ENCODE data around the gene CSMD2.

The CSMD2 gene

DNA sequence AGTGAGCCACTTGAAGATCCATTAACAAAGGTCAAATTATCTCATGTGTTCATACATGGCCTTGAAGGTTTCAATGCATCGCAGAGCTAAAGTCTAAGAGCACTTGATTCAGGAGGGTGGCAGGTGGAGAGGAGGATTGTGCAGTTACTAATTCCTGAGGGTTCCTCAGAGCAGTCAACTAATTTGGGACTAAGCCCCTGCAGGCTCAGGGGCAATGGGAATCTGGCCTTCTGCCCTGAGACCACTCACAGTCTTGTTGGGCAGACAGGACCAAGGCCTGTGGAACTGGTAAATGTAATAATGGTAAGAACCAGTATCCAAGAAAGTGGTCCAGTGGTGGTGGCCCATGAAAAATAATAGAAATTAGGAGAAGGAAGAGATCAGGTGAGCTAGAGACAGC is 428.5 kb downstream of the CSMD2 start:
- no peak for DNase-seq

DNA sequence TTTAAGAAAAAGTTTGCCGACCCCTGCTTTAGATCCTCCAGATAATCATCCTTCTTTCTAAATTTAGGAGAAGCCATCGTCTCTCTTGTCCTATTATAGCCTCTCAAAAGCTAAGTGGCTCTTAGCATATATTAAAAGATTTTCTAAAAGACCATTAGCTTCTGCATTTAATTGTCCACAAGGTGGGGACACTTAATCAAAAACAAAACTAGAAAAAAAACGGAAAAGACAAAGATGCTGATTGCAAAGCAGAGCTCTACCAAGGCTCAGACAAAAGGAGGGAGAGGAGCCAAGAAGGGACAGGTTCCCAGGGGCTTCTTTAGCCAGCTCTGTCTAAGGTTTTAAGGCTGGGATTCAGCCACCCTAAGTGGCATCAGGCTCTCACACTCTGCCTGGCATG is 429.4 kb downstream of the CSMD2 start:
- no peak for DNase-seq

DNA sequence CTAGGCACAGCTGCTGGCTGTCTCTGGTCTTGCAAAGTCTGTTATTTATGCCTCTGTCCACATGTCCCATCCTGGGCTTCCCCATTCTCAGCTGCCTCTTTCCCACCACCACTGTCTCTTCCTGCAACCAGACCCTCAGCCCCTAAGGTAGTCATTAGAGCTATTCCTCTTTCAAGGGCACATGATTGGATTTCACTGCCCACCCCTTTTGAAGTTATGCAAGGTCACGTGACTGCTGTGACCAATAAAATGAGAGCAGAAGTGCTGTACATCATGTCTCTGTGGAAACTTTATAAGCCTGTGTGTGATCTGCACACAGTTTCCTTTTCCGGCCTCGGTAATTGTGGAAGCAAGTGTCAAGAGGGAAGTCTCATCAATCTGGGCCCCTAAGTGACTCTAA is 437.7 kb downstream of the CSMD2 start:
- no peak for DNase-seq

DNA sequence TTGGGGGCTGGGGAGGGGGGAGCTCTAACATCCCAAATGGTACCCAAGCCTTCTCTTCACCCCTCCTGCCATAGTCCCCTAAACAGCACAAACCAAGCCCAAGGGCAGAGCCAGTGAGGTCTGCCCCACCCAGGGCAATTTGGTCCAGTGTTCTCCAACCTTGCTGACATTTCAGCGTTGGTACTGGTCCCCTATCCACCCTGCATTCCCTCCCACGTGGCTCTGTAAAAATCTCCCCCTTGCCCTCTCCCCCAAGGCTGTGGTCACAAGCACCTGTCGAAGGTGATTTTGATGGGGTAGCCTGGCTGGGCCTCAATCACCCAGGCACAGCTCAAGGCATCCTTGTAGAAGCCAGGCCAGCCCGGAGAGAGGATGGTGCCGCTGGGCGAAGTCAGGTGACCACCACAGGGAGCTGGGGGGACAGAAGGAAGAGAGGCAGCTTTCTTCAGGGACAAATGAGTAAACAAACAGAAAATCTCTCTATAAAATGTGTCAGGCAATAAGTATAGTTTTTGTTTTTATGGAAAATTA is 438.7 kb downstream of the CSMD2 start:
- DNase-seq, result no peak

DNA sequence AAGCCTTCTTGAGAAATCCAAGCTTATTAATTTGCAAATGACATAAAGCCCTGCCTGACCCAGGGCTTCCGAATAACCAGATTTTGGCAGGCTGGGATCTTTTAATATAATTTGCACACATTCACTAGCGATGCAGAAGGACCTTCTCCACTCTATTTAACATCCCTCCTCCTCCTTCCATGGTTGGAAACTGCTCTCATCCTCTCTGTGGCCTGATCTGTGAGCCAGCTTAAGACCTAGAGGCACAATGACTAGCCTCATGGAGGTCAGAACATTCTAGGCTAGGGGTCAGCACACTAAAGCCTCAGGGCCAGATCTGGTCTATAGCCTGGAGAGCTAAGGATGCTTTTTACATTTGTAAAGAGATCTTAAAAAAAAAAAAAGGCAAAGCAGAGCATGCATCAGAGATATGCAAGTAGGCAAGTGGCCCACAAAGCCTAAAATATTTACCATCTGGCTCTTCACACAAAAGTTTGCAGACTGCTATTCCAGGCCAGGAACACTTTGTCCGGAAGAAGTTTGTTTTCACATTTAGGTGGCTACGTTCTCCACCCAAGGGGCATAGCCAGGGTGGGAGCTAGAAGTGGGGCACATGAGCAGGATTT is 439.4 kb downstream of the CSMD2 start:
- no peak for DNase-seq

DNA sequence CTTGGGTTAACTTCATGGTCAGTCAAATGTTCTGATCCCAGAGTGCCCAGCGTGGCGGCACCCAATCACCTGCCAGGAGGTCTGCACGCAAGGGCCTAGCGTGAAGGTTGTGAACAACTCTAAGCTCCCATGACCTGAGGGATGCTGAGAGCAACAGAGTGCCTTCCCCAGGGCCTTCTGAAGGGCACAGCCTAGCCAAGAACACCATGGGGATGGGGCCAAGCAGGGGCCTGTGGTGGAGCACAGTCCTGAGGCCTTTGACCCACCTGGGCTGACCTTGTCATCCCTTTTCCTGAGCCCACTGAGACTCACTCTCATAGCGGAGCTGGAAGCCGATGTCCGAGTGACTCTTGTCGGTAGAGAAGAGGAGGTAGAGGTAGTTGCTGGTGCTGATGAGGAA is 440.0 kb downstream of the CSMD2 start:
- no peak for DNase-seq

DNA sequence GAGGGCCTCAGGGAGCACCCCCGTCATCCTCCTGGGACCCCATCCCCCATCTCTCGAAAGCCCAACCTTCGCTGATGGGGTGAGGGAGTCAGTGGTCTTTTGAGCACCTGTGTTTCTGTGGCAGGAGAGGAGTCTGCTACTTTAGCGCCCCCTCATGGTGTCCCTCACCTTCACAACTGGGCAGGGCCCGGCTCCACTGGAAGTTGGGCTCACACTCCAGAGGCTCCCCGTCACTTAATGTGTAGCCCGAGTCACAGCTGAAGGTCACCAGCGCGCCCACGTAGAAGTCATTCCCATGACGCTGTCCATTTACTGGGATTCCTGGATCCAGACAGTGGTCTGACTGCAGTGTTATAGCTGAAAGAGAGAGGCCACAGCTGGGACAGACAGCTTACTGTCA is 440.7 kb downstream of the CSMD2 start:
- no peak for DNase-seq

DNA sequence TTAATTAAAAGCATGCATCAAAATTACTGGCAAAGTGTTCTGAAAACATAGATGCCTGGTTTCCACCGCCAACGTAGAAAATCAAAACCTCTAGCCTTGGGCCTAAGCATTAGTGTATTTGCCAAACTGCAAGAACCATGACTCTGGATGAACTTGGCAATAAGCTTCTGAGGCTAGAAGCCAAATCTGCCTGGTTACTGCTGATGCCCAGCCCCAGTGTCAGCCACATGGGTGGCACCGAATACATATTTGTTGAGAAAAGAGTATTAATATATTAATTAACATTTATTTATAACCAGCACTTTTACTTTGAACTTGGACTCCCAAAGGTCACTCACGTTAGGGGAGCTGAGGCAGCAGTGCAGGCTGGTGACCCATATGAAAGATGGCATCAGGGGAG is 441.8 kb downstream of the CSMD2 start:
- no peak for DNase-seq

DNA sequence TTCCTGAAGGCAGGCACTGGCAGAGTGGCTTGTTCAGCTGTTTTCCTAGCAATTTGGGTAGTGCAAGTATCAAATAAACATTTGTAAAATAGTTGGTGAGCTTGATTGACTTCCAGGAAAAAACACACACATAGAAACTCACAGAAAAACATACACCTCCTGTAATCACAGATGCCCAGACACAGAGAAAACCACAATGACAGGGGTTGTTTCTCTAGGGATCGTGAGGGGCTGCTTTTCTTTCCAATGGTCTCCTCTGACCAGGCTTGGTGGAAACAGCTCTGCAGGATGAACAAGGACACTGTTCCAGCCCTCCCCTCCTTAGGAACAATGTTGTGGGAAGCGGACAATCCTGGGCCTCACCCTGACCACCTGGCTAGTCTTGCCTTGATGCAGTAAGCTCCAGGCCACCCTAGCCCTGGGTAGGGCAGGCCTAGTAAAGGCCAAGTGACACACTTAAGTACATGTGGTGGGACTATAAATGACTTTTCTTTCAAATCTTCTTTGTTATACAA is 443.7 kb downstream of the CSMD2 start:
- no peak for DNase-seq

DNA sequence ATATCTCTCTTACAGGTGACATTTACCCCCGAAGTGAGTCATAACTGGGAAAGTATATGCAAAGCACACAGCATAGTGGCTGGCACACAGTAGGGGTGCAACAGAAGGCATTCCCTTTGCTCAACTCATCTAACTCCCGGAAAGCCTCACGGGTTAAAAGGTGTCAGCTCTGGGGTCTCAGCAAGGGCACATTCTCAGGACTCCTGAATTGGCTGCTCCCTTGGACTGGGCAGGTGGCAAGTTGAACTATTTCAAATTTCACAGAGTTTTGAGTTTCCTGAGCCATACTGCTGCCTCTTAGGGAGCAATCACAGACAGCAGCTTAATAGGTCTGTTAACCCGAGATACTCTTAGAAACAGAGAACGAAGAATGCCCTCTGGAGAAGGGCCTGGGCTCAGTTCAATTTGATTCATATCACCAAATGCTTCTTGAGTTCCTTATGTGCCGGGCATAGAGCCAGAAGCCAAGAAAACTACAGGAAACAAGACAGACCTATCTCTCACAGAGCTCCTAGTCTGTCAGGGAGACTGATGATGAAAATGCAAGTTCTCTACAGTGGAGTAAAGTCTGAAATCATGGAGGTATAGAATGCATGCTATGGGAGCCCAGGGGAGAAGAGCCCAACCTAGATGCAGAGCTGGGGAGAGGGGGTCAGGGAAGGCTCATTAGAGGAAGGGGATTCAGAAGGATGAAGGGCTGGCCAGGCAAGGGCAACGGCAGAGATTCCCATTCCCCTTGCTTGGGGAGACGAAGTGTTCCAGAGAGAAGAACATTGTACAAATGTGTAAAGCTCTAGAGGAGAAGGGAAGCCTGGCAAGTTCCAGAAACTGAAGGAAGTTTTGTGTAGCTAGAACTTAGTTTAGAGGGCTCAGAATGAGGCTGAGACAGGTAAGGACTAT is 445.0 kb downstream of the CSMD2 start:
- DNase-seq, result no peak

DNA sequence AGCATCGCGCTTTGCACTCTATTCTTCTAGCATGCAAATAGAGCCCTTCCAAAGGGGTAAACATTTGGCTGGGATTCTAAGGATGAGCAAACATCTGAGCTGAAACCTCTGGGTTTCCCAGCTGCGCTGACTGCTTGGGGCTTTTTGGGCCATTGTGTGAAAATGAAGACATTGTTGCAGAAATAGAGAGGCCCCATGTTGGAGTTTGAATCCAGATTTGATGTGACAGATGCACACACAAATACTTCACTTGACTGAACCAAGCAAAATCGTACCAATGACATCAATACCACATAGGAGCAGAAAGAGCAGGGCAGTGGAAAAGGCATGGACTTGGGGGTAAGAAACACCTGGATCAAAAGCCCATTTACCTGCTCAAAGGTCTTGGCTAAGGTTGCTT is 445.7 kb downstream of the CSMD2 start:
- DNase-seq, result no peak

DNA sequence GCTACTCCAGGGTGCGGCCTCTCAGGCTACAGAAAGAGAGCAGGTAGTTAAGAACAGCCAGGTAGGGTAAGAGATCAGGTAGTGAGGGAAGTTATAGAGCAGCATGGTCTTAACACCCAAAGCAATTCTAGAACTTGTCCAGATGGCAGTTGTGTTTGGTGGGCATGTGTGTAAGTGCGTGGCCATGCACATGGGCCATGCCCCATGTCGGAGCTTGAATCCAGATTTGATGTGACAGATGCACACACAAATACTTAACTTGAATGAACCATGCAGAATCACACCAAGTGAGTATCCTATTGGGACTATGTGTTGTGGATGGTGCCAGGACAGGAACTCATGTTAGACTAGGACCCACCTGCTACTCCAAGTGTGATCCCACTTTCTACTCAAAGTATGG is 446.8 kb downstream of the CSMD2 start:
- DNase-seq, result no peak

DNA sequence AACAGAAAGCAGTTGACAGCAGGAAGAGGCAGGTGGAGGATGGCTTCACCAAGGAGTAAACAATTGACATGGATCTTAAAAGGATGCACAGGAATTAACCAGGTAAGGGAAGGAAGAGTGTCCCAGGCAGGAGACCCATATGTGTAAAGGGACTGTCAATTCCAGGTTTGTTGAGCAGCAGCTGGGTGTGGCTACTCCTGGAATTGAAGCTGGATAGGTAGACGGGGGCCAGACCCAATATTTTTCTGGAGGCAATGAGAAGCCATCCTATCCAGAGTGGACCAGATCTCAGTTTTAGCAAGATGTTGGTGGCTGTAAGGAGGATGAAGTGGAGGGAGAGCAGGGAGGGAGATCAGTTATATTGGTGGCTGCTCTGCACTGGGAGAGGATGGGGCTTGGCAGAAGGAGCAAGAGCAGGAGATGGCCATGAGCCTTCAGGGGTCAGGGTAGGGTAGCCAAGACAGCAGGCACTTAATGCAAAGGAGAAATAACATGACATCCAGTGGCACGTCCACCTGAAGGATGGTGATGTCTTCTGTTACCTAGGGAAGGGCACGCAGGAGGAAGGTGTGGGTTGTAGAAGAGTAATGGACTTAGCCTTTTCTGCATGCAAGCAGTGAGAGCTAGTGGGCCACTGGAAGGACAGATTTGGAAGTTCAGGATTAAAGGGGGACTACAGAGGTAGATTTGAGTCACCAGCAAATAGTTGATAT is 447.9 kb downstream of the CSMD2 start:
- no peak for DNase-seq

DNA sequence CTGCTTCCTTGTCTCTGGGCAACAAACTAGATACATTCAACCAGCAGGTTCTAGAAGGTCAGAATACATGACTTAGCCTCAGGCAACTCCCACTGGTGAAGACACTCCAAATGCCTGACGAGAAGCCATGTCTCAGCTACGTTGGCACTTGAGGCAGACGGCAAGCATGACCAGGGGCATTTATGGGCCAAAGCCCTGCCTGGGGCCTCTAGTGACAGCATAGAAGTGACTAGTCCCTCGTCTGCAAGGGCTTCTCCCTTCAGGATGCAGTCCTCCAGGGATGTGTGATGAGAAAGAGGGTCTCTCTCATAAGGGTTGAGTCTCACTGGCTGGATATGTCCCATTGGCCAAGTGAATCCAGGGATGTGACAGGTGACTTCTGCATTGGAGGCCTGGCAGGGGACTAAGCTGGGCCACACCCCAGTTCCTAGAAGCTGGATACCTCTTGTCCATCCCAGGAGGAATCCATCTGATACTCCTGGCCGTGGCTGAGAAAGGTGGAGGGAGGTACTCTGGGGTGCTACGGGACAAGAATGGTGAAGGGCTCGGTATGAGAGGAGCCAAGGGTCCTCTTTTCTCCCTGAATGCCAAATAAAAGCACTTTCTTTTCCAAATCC is 449.7 kb downstream of the CSMD2 start:
- DNase-seq, result no peak

DNA sequence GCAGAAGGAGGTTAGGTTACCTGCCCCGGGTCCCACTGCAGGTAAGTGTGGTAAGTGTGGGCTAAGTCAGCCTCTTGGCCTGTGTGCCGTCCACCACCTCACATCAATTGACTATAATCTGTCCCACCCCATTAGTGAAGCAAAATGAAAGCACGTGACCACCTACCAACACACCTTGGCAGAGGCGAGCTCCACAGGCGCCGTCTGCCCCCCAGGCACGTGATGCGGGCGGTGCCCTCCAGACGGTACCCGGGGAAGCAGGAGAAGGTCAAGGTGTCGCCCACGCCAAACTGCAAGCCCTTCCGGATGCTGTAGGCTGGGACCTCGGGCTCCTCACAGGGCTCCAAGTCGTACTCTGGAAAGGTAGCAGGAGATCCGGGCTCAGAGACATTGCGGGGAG is 450.6 kb downstream of the CSMD2 start:
- no peak for DNase-seq

DNA sequence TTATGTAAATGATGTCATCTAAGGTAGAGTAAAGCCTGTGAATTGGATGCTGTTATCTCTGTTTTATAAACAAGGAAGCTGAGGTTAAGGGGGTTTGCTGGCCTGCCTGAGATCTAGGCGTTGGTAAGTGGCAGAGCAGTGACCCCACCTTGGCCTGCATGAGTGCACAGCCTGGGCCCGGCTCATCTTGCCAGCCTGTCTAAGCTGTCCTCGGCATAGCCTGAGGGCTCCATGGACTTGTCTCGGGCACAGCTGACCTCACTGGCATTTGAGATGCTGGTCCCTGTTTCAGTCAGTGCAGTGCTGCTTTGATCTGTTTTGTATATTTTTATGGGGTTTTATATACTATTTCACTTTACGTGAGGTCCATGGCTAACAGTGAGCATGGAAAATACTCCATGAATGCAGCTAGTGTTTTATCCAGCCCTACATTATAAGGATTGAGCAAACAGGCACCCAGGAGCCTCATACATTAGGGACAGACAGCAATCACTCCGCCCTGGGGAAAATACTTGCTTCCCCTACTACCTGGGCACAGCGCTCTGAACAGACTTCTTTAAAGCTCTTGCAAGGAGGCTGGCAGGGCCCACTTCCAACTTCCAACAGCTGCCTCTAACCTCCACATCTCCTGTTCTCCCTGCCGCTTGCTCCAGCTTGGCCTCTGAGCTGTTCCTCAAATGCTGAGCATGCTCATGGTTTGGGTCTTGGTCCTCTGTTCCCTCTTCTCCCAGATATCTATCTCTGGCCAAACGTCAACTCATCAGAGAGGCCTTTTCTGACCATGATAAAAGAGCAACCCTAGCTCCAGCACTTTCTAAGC is 451.8 kb downstream of the CSMD2 start:
- DNase-seq, result no peak

DNA sequence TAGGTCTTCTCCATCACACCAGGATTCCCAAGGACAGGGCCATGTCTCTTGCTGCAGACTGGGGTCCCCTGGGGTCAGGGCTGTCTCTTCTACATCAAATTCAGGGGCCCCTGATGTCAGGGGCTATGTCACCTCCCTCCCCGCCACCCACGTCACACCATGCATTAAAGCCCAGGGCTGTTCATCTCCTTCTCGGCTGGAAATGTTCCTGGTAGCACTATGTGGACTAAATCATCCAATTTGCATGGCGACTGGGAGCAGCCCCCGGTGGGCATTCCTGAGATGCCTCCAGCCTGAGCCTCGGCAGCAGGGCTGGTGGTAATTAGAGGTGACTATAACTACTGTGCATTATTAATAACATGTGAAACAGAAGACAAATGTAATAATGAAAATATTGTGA is 452.8 kb downstream of the CSMD2 start:
- DNase-seq, result no peak

DNA sequence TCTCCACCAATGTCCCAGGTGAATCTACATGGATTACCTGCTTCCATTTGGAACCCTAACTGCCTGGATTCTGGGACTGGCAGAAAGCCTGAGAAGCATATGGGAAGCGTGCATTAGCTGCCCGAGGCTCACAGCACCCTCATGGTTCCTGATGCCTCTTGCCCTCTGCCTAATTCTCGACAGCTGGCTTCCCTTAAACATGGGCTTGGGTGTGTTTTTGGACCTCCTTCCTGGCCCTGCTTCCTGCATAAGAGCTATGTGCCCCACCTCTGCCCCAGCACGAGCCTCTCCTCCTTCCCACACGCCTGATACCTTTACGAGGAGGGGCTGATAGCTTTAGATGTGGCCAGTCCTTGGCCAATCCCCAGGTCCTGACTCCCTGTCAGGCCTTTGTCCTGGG is 453.5 kb downstream of the CSMD2 start:
- DNase-seq, result no peak

DNA sequence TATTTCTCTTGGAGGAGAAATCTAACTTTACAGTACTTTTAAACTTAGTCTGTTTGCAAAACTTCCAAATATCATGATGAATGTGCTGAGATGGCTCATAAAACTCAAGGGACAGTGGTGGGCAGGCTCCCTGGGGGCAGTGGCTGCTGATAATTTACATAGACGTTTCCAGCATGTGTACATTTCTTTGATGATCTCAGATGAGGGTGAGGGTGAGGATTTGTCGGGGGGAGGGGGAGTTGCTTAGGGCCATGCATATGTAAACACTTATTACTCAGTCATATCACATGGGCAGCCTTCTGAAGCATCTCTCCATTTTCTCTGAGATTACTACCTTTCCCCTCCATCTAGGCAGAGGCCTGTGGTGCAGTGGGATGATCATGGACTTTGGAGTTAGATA is 454.1 kb downstream of the CSMD2 start:
- no peak for DNase-seq

DNA sequence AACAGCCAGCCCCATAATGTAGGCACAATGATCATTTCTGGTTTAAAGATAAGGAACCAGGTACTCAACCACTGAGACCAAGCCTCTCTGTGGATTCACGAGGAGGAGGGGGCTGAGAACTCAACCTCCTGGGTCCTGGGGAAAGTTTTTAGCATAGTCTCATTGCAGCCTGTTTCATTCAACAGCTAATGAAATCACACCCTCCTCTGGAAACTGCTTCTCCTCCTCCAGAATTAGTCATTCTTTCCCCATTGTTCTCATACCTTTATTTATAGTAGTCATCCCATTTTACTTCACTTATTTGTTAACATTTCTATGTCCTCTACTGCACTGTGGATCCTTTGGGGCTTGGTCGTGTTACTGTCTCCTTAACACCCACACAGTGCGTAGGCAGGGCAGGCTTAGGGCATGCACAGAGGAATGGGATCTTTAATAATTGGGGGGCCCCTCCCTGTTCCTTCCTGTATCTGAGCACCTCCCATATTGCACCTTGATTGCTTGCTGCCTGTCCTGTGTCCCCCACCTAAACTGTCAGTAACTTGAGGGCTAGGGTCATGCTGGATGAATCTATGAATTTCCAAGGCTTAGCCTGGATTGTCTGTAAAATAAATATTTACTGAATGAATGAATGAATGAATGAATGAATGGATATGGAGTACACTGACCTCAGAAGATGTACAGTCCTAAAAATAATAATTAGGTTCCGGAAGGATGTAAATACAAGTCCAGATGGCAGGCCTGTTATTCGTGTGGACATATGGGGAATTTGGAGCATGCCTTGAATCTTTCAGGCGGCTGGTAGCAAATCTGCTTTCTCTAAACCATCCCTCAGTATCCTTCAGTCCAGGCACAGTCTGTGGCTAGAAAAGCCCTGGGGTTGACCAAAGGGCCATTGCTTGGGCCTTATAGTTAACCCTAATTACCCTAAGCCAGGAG is 455.0 kb downstream of the CSMD2 start:
- no peak for DNase-seq

DNA sequence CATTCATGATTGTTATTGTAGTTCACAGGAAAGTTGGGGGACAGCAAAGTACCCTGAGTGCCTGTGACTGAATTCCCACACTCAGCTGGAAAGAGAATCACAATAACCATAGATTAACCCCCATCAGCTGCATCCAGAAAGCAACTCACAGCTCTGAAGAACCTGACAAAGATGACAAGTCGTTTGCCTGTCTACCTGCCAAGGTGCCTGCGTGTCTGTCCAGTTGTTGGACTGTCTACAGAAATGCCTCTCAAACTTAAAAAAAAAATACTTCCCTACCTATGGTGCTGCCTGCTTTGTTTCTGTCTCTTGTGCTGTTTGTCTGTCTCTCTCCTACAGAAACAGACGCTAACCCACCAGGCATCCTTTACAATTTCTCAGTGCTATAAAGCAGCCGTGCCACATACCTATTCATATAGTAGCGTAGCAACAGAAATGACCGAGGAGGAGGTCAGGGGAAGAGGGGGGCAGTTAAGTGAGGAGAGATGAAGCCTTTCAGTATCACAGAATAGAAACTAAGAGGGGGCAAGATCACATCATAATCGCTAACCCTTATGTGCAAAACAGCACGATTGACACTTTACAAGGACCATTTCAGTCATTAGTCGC is 455.8 kb downstream of the CSMD2 start:
- no peak for DNase-seq

Measured in stimulated activated CD4-positive, alpha-beta T cell treated with anti-CD3 and anti-CD28 coated beads, Interleukin-4, amount 100 ng/mL, for 1 hour (primary cell).